SK-N-SH (cell line): Measurements from ENCODE around the gene SLC35G6. TPM values are rescaled to one million over a fixed set of nuclear protein-coding genes. Genes with fewer than 3 reads are reported as not detected.
A peak's percentile ranks its signal among the peaks of the same experiment; 100 is the strongest.

ENCODE experiments used
- CTCF ChIA-PET: fragments of 300-600, 350-600 bp; formaldehyde crosslinking; extraction: SDS; loops from one replicate; lab custom pipeline; 2021; lab: Yijun Ruan, JAX
- POLR2A ChIA-PET: fragments of 350-600 bp; sonication (Branson Sonifier 250); formaldehyde crosslinking; extraction: SDS; loops from one replicate; lab custom pipeline; 2020; ENCODE audit warnings: antibody characterized with exemption, inconsistent platforms; lab: Yijun Ruan, JAX
- DNase-seq: peaks from one replicate; pipeline ENCODE4 v3.0.0; 2012
- H2AFZ ChIP-seq: fragments of 200-600 bp; sonication (generic); 2 replicates; pipeline ENCODE4 v1.8.1; 2016; ENCODE audit warnings: antibody characterized with exemption, mild to moderate bottlenecking, low read depth
- H3F3A ChIP-seq: fragments of 200-600 bp; sonication (generic); replicated peaks from 2 replicates; pipeline ENCODE3; 2016; ENCODE audit warnings: antibody characterized with exemption, mild to moderate bottlenecking; ENCODE audit not compliant: insufficient read depth
- H3K27ac ChIP-seq, 2 experiments: fragments of 200-500 bp in 1 of 2; fragments of 200-600 bp in 1 of 2; sonication (Bioruptor generic) in 1 of 2; sonication (generic), shearing (Covaris generic) in 1 of 2; 2 replicates each; pipeline versions ENCODE4 v1.5.1 to v1.6.1; 2014 to 2016; ENCODE audit warnings: low read depth in 2 of 2, inconsistent platforms in 1 of 2, low read length in 1 of 2, mild to moderate bottlenecking in 1 of 2, mixed read lengths in 1 of 2
- H3K27me3 ChIP-seq: fragments of 200-600 bp; sonication (generic), shearing (Covaris generic); 2 replicates; pipeline ENCODE4 v1.6.1; 2016; ENCODE audit warnings: mixed run types; ENCODE audit not compliant: insufficient read depth
- H3K36me3 ChIP-seq, 2 experiments: fragments of 200-500 bp in 1 of 2; fragments of 200-600 bp in 1 of 2; sonication (Bioruptor generic) in 1 of 2; sonication (generic) in 1 of 2; replicated peaks in 1 of 2; 2 replicates each; pipeline versions ENCODE3 to v1.5.1; 2014 to 2016; ENCODE audit warnings: low read length in 1 of 2, mild to moderate bottlenecking in 1 of 2; ENCODE audit not compliant: insufficient read depth in 2 of 2, control insufficient read depth in 1 of 2
- H3K4me1 ChIP-seq, 2 experiments: fragments of 200-500 bp in 1 of 2; fragments of 200-600 bp in 1 of 2; sonication (Bioruptor generic) in 1 of 2; sonication (generic), shearing (Covaris generic) in 1 of 2; 2 replicates each; pipeline versions ENCODE4 v1.5.1 to v1.6.1; 2014 to 2016; ENCODE audit warnings: low read depth in 1 of 2, low read length in 1 of 2, mixed run types in 1 of 2; ENCODE audit not compliant: insufficient read depth in 2 of 2, control insufficient read depth in 1 of 2
- H3K4me2 ChIP-seq: fragments of 200-600 bp; sonication (generic), shearing (Covaris generic); 2 replicates; pipeline ENCODE4 v1.6.1; 2017; ENCODE audit warnings: mixed run types
- H3K4me3 ChIP-seq, 2 experiments: fragments of 200-500 bp in 1 of 2; fragments of 200-600 bp in 1 of 2; sonication (Bioruptor generic) in 1 of 2; sonication (generic), shearing (Covaris generic) in 1 of 2; 2 replicates each; pipeline versions ENCODE4 v1.5.1 to v1.8.1; 2014 to 2016; ENCODE audit warnings: low read depth in 2 of 2, inconsistent platforms in 1 of 2, low read length in 1 of 2, mild to moderate bottlenecking in 1 of 2, mixed read lengths in 1 of 2, moderate library complexity in 1 of 2
- H3K79me2 ChIP-seq: fragments of 200-600 bp; sonication (generic); 2 replicates; pipeline ENCODE4 v1.8.1; 2017; ENCODE audit warnings: mild to moderate bottlenecking; ENCODE audit not compliant: insufficient read depth
- H3K9ac ChIP-seq: fragments of 200-600 bp; sonication (generic); 2 replicates; pipeline ENCODE4 v1.6.1; 2017; ENCODE audit warnings: mixed run types
- H3K9me2 ChIP-seq: fragments of 200-600 bp; sonication (generic); 2 replicates; pipeline ENCODE4 v1.6.1; 2017; ENCODE audit warnings: mixed run types
- H3K9me3 ChIP-seq: fragments of 200-600 bp; sonication (generic); 2 replicates; pipeline ENCODE4 v1.6.1; 2017; ENCODE audit warnings: mixed run types, mild to moderate bottlenecking, moderate library complexity
- H4K20me1 ChIP-seq: fragments of 200-600 bp; sonication (generic); 2 replicates; pipeline ENCODE4 v1.6.1; 2017; ENCODE audit warnings: mild to moderate bottlenecking, mixed run types; ENCODE audit not compliant: insufficient read depth
- CHD2 ChIP-seq: fragments of 150-350 bp; IDR thresholded peaks from 2 replicates; pipeline ENCODE4 v1.6.1; 2018; ENCODE audit warnings: low read length; ENCODE audit not compliant: partially characterized antibody
- ELF1 ChIP-seq: IDR thresholded peaks from 2 replicates; pipeline ENCODE4 v1.4.0; 2012
- EP300 ChIP-seq, 2 experiments: IDR thresholded peaks; 2 replicates each; pipeline versions ENCODE4 v1.4.0 to v1.6.1; 2012; ENCODE audit warnings: borderline replicate concordance in 1 of 2, low read depth in 1 of 2, low read length in 1 of 2
- EZH2phosphoT487 ChIP-seq: fragments of 200-600 bp; sonication (generic); IDR thresholded peaks from 2 replicates; pipeline ENCODE4 v1.6.1; 2017; ENCODE audit warnings: low read depth, mixed run types, mild to moderate bottlenecking, antibody characterized with exemption, moderate library complexity, borderline replicate concordance
- FOXJ3 ChIP-seq: sonication (generic); formaldehyde crosslinking; IDR thresholded peaks from 2 replicates; pipeline ENCODE4 v1.5.1; 2020; ENCODE audit warnings: mild to moderate bottlenecking, missing genetic modification reagents
- MEF2A ChIP-seq: IDR thresholded peaks from 2 replicates; pipeline ENCODE4 v1.4.0; 2012; ENCODE audit warnings: low read depth, borderline replicate concordance
- MXI1 ChIP-seq: IDR thresholded peaks from 2 replicates; pipeline ENCODE4 v1.6.1; 2012; ENCODE audit warnings: mild to moderate bottlenecking, low read depth, low read length, improper control_type of control experiment
- NRF1 ChIP-seq: IDR thresholded peaks from 2 replicates; pipeline ENCODE4 v1.6.1; 2012; ENCODE audit warnings: low read depth, mild to moderate bottlenecking, low read length
- POLR2AphosphoS5 ChIP-seq: IDR thresholded peaks from 2 replicates; pipeline ENCODE4 v1.6.1; 2012; ENCODE audit warnings: low read depth, low read length
- RAD21 ChIP-seq: IDR thresholded peaks from 2 replicates; pipeline ENCODE4 v1.6.1; 2012; ENCODE audit warnings: mild to moderate bottlenecking, low read length
- SIN3A ChIP-seq: IDR thresholded peaks from 2 replicates; pipeline ENCODE4 v1.6.1; 2012; ENCODE audit warnings: low read depth, mild to moderate bottlenecking, low read length, moderate library complexity, borderline replicate concordance
- TEAD4 ChIP-seq: IDR thresholded peaks from 2 replicates; pipeline ENCODE4 v1.4.0; 2012; ENCODE audit warnings: mild to moderate bottlenecking, borderline replicate concordance; ENCODE audit not compliant: insufficient read depth
- YY1 ChIP-seq: IDR thresholded peaks from 2 replicates; pipeline ENCODE4 v1.4.0; 2012; ENCODE audit warnings: low read depth, mild to moderate bottlenecking
- WGBS: methylation state at CpG from one replicate; pipeline ENCODE4 v1.1.6; 2017; ENCODE audit warnings: low lambda C conversion rate; 5-methylcytosine and 5-hydroxymethylcytosine counted together
- polyA plus RNA-seq, 3 experiments: library from polyadenylated mRNA; depleted of rRNA; stranded (reverse); fragments of >200 nt; gene quantifications; 2 replicates each; pipeline ENCODE4 v1.2.3, GENCODE V29; 2012
- TF ChIP-seq, protein P1 (sequence below): IDR thresholded peaks from 2 replicates; pipeline ENCODE4 v1.4.0; 2012; ENCODE audit warnings: low read depth
- TF ChIP-seq, protein P2 (sequence below): fragments of 150-350 bp; IDR thresholded peaks from 2 replicates; pipeline ENCODE4 v1.6.1; 2017; ENCODE audit warnings: antibody characterized with exemption, low read length, low read depth, borderline replicate concordance
- TF ChIP-seq, protein P3 (sequence below): fragments of 200-600 bp; sonication (generic); IDR thresholded peaks from 2 replicates; pipeline ENCODE4 v1.6.1; 2017; ENCODE audit warnings: antibody characterized with exemption, mild to moderate bottlenecking, moderate library complexity
- TF ChIP-seq, protein P4 (sequence below): IDR thresholded peaks from 2 replicates; pipeline ENCODE4 v1.4.0; 2012; ENCODE audit warnings: low read depth, borderline replicate concordance
- TF ChIP-seq, protein P5 (sequence below): fragments of 150-350 bp; IDR thresholded peaks from 2 replicates; pipeline ENCODE4 v1.6.1; 2016; ENCODE audit warnings: mild to moderate bottlenecking, low read depth, low read length
- TF ChIP-seq, protein P6 (sequence below): IDR thresholded peaks from 2 replicates; pipeline ENCODE4 v1.4.0; 2012; ENCODE audit warnings: low read depth, borderline replicate concordance

The SLC35G6 gene
- polyA plus RNA-seq, 1 of the 3 experiments (the other 2 are of a cell fraction): not detected

DNA sequence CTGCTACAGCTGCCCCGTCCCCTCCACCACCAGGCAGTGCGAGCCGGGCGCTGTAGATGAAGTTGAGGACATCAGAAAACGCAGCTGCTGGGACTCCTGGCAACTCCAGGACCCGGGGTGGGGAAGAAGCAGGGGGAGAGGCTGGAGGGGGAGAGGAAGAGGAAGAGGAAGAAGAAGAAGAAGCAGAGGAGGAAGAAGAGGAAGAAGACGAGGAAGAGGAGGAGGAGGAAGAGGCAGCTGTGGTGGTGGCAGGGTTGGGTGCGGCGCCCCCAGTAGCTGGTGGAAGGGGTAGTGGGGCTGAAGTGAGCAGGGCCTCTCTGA is 15.0 kb upstream of the SLC35G6 start:
- POLR2A ChIA-PET: no interaction called here
- CTCF ChIA-PET: interaction anchor here (1.2 to 1.5 kb wide), 2 partner anchors 94 to 111 kb away, joined by 3 to 4 read pairs; no protein-coding TSS in a partner anchor
- H4K20me1 ChIP-seq: 0 out of 2 replicates have a peak, but pooled peaks cover 7% of the 10 kb centered on the region

DNA sequence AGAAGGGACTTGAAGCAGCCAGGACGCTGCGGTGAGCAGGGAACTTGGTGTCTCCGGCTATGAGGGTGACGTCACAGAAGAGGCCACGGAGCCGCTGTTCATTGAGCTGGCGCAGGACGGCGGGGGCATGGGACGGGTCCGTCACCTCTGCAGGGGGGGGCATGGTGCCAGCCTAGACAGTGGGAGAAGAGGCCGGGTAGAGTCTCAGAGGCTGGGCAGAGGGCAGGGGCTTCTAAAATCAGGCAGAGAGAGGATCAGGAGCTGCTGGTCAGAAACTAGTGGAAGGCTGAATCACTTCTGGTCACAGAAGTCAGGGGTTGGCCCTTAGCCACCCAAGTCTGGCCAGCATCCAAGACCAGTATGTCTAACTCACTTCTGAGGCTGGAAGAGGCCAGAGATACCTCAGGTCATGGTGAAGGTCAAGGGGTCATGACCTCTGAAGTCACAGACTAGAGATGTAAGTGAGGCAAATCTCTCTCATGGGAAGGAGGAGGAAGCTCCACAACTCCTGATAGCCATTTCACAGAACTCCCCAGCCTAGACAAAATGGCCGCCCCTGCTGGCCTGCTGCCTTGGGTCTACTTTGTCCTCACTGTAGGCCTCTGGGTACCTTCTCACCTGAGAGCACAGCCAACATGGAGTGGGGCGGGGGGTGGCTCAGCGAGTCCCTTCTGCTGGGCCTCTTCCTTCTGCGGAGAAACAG is 14.5 kb upstream of the SLC35G6 start:
- Histone ChIP-seq H4K20me1 (peaks cover 11% of the 10 kb centered on the region; the same call in 1 of the 2 replicates), H3K4me2 (no peak overlapping the region; the same call in 1 of the 2 replicates), H3K9me2 (no peaks in the 10 kb centered on the region), H2AFZ (no peak overlapping the region), H3K4me1 (peaks cover 4 to 12% of the 10 kb centered on the region in 2 experiments; a peak in 1 of 4 replicates), H3K27me3 (no peaks in the 10 kb centered on the region), H3F3A (peaks cover 7% of the 10 kb centered on the region), H3K79me2 (peaks cover 57% of the 10 kb centered on the region), H3K9ac (no peak overlapping the region), H3K9me3 (no peaks in the 10 kb centered on the region), H3K36me3 (peaks cover 4 to 26% of the 10 kb centered on the region in 2 experiments), H3K4me3 (no peak overlapping the region), H3K27ac (0 out of 4 replicates have a peak overlapping the region, but pooled peaks of 1 of the 2 experiments have one; percentile 22)
- DNase-seq: no peak
- ChIA-PET CTCF (interaction anchor here (1.1 to 1.4 kb wide), 3 partner anchors 21 to 111 kb away, joined by 3 to 4 read pairs (median 3); no protein-coding TSS in a partner anchor), POLR2A (no interaction called here)
- 89% methylated on average over 15 of the region's 16 CpGs for WGBS
- TF ChIP-seq EZH2phosphoT487 (no peak), NRF1 (no peak), TEAD4 (no peak), FOXJ3 (CRISPR knock-in tag) (no peak), RAD21 (no peak), MEF2A (no peak), CHD2 (no peak), YY1 (peak; percentile 78; the same call in 1 of the 2 replicates)
- TF ChIP-seq, protein P1, sequence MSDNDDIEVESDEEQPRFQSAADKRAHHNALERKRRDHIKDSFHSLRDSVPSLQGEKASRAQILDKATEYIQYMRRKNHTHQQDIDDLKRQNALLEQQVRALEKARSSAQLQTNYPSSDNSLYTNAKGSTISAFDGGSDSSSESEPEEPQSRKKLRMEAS: no peak
- TF ChIP-seq, protein P2, sequence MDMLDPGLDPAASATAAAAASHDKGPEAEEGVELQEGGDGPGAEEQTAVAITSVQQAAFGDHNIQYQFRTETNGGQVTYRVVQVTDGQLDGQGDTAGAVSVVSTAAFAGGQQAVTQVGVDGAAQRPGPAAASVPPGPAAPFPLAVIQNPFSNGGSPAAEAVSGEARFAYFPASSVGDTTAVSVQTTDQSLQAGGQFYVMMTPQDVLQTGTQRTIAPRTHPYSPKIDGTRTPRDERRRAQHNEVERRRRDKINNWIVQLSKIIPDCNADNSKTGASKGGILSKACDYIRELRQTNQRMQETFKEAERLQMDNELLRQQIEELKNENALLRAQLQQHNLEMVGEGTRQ: no peak
- TF ChIP-seq, protein P3, sequence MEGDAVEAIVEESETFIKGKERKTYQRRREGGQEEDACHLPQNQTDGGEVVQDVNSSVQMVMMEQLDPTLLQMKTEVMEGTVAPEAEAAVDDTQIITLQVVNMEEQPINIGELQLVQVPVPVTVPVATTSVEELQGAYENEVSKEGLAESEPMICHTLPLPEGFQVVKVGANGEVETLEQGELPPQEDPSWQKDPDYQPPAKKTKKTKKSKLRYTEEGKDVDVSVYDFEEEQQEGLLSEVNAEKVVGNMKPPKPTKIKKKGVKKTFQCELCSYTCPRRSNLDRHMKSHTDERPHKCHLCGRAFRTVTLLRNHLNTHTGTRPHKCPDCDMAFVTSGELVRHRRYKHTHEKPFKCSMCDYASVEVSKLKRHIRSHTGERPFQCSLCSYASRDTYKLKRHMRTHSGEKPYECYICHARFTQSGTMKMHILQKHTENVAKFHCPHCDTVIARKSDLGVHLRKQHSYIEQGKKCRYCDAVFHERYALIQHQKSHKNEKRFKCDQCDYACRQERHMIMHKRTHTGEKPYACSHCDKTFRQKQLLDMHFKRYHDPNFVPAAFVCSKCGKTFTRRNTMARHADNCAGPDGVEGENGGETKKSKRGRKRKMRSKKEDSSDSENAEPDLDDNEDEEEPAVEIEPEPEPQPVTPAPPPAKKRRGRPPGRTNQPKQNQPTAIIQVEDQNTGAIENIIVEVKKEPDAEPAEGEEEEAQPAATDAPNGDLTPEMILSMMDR: no peak
- TF ChIP-seq, protein P4, sequence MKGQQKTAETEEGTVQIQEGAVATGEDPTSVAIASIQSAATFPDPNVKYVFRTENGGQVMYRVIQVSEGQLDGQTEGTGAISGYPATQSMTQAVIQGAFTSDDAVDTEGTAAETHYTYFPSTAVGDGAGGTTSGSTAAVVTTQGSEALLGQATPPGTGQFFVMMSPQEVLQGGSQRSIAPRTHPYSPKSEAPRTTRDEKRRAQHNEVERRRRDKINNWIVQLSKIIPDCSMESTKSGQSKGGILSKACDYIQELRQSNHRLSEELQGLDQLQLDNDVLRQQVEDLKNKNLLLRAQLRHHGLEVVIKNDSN: no peak

More for the DNA sequence above, 15.0 kb upstream of the SLC35G6 start:
- Histone ChIP-seq H3K4me1 (peaks cover 4 to 12% of the 10 kb centered on the region in 2 experiments; a peak in 1 of 4 replicates), H2AFZ (no peak overlapping the region), H3K79me2 (peaks cover 52% of the 10 kb centered on the region), H3K4me2 (no peak overlapping the region), H3K27ac (0 out of 4 replicates have a peak overlapping the region, but pooled peaks of 1 of the 2 experiments have one; percentile 22), H3K36me3 (peaks cover 4 to 26% of the 10 kb centered on the region in 2 experiments), H3F3A (peaks cover 7% of the 10 kb centered on the region), H3K9ac (no peak overlapping the region), H3K9me3 (no peaks in the 10 kb centered on the region), H3K4me3 (no peak overlapping the region), H3K9me2 (no peaks in the 10 kb centered on the region), H3K27me3 (no peaks in the 10 kb centered on the region)
- no peak for DNase-seq
- WGBS: 94% methylated on average over 9 of the region's 9 CpGs
- TF ChIP-seq POLR2AphosphoS5 (no peak), ELF1 (no peak), YY1 (no peak), FOXJ3 (CRISPR knock-in tag) (no peak), NRF1 (no peak), SIN3A (no peak), EP300 (IDR thresholded peaks at IDR 0.05; ENCODE audit: borderline replicate concordance in 1 of 2, low read depth in 1 of 2, low read length in 1 of 2) (no peak), MXI1 (no peak)
- TF ChIP-seq, protein P5, sequence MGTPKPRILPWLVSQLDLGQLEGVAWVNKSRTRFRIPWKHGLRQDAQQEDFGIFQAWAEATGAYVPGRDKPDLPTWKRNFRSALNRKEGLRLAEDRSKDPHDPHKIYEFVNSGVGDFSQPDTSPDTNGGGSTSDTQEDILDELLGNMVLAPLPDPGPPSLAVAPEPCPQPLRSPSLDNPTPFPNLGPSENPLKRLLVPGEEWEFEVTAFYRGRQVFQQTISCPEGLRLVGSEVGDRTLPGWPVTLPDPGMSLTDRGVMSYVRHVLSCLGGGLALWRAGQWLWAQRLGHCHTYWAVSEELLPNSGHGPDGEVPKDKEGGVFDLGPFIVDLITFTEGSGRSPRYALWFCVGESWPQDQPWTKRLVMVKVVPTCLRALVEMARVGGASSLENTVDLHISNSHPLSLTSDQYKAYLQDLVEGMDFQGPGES: no peak
- TF ChIP-seq, protein P6, sequence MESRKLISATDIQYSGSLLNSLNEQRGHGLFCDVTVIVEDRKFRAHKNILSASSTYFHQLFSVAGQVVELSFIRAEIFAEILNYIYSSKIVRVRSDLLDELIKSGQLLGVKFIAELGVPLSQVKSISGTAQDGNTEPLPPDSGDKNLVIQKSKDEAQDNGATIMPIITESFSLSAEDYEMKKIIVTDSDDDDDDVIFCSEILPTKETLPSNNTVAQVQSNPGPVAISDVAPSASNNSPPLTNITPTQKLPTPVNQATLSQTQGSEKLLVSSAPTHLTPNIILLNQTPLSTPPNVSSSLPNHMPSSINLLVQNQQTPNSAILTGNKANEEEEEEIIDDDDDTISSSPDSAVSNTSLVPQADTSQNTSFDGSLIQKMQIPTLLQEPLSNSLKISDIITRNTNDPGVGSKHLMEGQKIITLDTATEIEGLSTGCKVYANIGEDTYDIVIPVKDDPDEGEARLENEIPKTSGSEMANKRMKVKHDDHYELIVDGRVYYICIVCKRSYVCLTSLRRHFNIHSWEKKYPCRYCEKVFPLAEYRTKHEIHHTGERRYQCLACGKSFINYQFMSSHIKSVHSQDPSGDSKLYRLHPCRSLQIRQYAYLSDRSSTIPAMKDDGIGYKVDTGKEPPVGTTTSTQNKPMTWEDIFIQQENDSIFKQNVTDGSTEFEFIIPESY: no peak
